Activated CD4-positive, alpha-beta T cell treated with anti-CD3 and anti-CD28 coated beads, Interleukin-2, Interleukin-6, amounts not matched to agents 100 ng/mL and 50 ng/mL, durations not matched to agents 16 hours and 8 hours (primary cell): ENCODE results near the gene RIT1.

Source experiments
- DNase-seq: peaks from one replicate; pipeline ENCODE4 v3.0.0-alpha.2; 2020

RIT1 gene

DNA sequence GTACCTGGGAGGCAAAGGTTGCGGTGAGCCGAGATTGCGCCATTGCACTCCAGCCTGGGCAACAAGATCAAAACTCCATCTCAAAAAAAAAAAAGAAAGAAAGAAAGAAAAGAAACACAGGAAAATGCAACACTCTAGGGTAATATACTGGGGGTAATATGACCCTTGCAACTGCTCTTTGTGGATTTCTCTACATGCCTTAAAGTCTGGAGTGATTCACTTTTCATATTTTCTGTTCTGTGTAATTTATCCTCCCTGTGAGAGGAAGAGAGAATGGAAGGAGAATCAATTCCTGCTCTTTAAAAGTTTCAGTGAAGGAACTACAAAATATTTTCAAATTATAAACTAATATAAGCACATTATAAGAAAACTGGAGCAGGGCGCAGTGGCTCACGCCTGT lies 22.7 kb downstream of the RIT1 start:
- DNase-seq: no peak

DNA sequence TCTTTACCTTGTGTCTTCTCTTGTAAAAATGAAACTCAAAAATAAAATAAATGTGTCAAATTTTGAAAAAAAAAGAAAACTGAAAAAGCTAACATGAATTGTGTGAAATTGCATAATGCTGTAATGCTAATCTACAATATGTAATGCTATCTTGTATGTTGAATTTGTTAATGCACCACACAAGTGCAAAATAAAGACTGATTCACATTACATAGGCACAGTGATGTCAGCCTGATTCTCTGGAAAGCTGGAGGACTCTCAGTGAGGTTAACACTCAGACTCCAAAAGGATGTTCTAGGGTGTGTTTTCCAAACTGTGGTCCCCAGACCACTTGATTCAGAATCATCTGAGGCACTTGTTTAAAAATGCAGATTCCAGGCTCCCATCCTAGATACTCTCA lies 26.2 kb downstream of the RIT1 start:
- DNase-seq: no peak

DNA sequence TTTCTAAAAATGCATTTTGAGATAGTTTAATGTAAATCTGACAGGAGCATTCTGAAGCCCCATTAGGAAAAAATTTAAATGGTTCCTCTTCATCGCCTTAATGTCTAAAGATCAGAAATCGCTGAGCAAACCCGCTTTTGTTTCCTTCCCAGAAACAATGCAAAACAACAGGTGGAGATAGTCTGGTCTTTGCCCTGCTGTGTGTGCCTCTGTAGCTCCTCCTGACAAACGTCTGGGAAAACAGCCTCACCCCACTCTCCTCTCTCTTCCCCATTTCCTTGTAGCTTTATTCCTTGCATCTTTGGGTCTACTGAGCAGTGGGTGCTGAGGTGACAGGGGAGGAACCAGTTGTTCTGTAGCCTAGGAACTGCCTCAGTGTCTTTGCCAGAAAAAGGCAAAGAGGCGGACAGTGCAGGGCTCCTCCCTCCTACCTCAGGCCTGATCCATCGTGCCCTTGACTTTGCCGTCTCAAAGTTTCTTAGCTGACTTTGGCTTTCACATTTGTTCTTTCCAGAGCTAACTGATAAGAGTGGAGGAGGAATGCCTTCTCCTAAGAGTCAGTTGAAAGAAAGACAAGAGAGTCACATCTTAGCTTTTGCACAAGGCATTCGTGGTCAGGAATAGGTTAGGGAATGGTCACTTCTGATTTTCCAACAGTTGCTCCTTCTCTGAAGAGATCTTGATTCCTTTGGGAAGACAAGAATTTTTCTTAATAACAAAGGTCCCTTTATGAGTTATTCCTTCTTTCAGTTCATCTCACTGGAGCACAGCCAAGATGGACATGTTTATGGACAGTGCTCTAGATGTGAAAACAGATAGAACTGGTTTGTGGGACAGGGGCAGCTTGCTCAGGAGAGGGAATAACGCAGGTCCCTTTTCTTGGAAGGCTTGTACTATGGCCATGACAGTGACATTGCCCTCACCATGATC lies 26.9 kb downstream of the RIT1 start:
- DNase-seq: no peak

DNA sequence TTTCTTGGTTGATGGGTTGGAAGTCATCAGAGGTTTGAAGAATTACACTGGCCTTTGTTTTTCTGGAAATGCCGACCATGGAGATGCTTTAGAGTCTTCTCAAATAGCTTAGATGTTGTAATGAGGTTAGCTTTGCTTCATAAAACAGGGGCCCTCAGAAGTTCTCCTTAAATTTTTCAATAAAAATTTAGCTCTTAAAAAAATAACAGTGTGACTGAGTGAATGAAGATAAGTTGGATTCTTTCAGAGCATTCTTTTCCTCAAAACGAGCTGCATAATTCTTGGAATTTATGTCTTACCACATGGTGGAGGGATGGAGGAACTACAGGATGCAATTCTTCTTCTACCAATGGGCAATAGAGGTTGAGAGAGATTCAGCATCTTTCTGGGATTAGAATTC lies 28.4 kb downstream of the RIT1 start:
- DNase-seq: no peak

DNA sequence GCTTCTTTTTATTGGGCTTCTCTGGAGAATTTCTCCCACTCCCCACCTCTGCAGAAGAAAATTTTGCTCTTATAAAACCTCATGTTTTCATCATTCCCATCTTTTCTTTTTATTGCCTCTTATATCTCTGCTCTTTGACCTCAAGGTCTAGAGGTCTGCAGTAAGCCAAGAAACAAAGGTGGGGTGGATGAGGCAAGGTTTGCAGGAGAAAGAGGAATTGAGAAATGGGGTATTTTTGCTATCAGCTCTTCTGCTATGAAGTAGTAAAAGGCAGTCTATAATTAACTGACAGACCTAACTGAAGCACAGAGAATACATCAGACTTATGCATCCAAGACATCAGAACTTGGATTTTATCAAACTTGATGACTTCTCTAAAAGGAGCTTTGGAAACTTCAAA lies 28.9 kb downstream of the RIT1 start:
- no peak for DNase-seq

DNA sequence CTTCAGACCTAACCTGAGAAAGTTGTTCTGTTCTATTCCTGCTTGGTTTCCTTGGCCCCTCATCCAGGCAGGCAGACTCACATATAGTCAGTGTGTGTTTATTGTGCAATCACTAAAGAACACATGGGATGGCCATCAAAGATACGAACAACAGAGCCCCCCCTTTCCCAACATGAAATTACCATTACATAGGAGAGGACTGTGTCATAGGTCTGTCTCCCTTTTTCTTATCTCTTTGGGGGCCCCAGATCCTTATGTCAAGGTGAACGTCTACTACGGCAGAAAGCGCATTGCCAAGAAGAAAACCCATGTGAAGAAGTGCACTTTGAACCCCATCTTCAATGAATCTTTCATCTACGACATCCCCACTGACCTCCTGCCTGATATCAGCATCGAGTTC lies 30.2 kb downstream of the RIT1 start:
- no peak for DNase-seq

DNA sequence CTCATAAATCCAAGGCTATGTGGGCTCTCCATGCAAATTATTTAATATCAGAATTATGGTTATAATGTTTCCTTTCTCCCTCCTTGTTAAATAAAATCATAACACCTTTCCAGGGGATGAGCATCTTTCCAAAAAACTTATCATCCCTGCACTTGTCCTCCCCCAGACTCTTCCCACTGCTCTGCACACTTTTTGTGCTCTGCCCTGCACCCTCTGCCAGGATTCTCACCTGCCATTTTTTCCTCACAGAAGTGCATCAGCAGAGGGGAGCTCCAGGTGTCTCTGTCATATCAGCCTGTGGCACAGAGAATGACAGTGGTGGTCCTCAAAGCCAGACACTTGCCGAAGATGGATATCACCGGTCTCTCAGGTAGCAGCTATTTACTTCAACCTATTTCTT lies 30.9 kb downstream of the RIT1 start:
- DNase-seq: no peak

DNA sequence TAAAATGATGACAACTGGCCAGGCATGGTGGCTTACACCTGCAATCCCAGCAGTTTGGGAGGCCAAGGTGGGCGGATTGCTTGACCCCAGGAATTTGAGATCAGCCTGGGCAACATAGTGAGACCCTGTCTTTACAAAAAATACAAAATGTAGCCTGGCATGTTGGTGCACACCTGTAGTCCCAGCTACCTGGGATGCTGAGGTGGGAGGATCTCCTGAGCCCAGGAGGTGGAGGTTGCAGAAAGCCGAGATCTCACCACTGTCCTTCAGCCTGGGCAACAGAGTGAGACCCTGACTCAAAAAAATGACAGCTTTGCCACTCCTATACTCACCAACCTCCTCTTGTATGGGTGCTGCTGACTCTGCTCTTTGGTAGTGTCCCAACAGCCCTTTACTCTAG lies 33.2 kb downstream of the RIT1 start:
- no peak for DNase-seq

DNA sequence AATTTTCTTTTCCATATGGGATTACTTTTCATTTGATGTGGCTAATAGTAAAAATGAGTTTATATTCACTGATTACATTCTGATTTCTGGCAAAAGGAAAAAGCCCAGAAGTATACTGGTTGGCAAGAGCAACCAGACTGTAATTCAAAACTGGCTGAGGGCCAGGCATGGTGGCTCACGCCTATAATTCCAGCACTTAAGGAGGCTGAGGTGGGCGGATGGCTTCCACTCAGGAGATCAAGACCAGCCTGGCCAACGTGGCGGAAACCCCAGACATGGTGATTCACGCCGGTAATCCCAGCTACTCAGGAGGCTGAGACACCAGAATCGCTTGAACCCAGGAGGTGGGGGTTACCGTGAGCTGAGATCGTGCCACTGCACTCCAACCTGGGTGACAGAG lies 37.3 kb downstream of the RIT1 start:
- DNase-seq: no peak

DNA sequence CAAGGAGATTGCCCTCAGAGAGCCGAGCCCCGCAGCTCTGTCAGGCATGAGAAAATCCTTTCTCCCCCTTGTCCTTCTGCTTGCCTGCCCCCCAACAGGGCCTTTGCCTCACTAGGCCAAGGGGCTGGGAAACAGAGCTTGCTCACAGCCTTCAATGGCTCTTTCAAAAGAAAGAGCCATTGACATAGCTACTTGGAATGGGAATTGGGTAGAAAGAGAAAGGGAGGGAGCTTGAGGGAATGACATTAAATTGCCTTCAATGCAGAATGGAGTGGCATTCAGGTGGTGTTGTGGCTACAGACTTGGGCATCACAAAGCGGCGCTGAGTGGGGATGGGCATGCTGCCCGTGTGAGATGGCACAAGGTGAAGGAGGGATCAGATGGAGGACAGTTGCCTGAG lies 38.6 kb downstream of the RIT1 start:
- DNase-seq: no peak

DNA sequence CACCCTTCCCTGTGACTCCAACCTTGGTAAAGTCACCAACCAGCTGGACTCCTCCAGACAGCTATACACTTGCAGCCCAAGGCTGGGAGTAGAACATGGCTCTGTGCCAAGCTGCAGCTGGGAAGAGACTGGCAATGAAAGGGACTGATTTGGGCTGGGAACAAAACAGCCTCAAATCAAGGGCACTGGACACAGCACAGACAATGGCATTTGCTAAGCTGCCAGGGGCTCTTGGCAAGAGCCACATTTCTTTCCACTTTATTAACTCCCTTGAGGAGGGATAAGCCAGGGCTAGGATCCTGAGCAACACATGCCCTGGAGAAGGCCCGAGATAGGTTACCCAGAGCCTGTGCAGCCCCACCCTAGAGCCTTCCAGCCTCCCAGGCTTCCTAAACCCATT lies 39.8 kb downstream of the RIT1 start:
- DNase-seq: no peak

DNA sequence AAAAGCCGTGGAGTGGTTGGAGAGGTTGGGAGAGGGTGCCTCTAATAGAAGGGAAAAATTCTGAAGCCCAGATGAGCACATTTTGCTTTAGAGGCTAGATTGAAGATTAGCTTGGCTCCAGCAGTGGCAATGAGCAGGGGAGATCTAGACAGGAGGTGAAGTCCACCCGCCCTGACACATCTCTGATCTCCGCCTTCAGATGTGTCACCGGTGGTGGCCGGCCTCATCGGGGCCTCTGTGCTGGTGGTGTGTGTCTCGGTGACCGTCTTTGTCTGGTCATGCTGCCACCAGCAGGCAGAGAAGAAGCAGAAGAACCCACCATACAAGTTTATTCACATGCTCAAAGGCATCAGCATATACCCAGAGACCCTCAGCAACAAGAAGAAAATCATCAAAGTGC lies 43.4 kb downstream of the RIT1 start:
- no peak for DNase-seq

DNA sequence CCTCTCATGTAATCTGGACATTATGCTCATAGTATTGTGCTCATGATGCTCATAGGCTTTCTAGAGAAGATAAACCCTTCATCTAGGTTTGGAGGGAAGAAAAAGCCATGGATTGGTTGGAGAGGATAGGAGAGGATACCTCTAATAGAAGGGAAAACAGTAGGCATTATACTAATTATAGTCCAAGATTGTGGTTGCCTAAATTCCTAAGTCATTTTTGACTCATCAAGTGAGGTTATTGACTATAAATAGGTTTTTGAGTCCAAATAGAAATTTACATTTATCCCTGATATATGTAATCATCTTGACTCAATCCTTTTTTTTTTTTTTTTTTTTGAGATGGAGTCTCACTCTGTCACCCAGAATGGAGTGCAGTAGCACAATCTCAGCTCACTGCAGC lies 46.8 kb downstream of the RIT1 start:
- no peak for DNase-seq

DNA sequence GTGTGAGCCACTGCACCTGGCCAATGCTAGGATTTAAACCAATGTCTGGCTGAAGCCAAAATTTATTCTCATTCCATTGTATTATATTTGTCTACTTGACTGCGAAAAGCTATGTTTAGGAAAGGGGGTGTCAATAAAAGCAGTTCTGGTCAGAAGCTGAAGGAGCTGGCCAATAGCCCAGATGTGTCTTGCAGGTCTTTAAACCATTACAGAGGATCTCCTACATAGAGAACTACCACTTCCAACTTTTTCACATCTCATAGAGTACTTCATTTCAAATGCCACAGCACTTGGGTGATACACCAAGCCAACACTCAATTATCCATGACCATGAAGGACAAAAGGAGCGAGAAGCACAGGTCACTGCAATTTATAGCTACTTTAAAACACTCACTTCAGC lies 49.3 kb downstream of the RIT1 start:
- DNase-seq: no peak

DNA sequence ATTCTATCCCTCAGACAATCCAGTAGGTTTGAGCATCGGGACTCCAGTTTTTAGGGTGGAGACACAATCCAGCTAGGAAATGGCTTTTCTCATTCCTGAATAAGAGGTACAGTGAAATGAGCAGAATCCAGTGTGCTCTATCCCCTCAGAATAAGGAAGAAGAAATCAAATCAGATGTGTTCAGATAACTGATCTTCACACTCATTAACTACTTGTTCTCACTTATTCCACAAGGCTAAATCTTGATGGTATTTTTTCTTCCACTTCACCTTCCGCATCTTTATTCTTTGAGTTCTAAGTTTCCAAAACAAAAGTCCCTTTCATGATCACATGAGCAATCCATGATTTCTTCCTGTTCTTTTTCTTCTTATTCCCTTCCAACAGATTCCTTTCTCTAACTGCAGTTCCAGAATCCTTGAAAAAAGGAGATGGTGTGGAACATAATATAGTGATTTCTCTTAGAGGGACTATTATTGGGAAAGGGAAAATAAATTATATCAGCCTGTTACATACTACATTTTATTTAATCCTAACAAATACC lies 50.1 kb downstream of the RIT1 start:
- DNase-seq: no peak

DNA sequence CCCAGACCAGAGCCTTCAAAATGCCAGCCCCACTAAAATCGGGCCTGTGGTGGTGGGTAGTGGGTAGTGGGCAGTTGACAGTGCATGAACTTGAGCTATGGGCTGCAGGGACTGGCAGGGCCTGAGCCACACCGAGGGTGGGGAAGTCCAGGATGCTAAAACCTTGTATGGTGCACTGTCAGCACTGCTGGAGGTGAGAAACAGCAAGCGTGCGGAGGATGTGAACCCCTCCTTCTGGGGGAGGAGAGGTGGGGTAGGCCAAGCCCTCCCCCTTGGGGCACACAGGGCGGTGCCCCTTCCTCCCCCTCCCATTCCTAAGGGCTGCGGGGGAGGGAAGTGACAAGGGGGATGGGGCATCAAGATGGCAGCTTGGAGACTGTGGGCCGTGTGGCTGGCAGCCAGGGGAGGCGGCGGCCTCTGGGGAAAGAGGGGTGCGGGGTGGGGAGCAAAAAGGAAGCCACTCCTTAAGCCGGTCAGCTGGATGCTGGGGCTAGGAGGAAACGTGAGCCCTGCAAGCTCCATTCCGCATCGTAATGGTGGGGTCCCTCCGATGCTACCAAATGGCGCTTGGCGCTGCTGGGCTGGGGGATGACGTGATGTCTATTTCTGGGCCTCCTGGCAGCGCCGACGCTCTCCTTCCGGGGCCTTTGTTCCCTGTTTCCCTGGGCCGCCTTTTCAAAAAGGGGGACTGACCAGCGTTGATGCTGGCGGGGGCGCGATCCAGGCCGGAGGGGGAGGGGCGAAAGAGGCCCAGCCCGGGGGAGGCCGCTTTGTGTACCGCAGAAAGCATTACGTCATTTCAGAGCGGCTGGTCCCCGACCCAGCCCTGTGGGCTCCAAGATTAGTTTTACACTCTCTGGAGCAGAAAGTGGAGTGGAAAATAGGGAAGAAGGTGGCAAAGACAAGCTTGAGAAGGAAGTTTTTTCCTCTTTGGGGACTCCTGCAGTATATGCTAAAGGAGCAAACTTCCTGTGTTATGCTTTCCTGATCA lies 51.0 kb downstream of the RIT1 start:
- peak; percentile 84 for DNase-seq

DNA sequence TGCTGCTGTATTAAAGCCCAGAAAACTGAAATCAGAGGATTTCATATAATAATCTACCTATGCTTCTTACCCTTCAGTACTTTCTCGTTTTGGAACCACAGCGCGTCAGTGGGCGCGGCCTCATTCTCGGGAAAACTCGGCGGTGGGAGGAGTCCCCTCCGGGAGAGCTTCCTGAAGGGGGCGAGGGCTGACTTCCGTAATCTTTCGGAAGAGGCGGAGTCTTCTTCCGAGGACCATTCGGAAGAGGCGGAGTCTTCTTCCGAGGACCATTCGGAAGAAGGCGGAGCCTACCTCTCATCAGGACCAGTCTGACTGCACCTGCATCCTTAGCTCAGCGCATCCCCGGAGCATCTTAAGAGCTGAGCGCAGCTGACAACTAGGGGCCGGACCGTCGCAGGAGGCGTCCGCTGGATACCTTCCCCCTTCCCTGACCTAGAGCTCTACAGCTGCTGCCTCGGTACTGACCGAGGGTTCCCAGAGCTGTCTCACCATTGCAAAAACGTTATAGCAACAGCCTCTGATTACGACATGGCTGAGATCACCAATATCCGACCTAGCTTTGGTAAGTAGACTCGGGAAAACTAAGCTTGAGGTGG lies 51.8 kb downstream of the RIT1 start, which contains the start of gene SYT11:
Gene SYT11 (plus strand): TSS at position 334 of the 596 bp plus-strand sequence. CDS start 195 bp downstream, at position 529.
- DNase-seq: peak; percentile 98

DNA sequence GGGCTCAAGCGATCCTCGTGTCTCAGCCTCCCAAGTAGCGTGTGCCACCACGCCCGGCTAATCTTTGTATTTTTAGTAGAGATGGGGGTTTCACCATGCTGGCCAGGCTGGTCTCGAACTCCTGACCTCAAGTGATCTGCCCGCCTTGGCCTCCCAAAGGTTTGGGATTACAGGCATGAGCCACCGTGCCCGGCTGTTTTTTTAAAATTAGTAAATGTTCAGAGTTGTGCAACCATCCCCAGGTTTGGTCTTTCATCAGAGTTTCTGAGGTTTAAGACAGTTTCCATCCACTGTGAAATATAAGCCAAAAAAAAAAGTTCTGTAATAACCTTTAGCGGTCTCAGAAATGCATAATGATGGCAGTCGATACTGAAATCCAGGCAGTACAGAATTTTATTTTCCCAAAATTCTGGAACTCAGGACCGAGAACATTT lies 52.3 kb downstream of the RIT1 start:
- DNase-seq: peak; percentile 41

DNA sequence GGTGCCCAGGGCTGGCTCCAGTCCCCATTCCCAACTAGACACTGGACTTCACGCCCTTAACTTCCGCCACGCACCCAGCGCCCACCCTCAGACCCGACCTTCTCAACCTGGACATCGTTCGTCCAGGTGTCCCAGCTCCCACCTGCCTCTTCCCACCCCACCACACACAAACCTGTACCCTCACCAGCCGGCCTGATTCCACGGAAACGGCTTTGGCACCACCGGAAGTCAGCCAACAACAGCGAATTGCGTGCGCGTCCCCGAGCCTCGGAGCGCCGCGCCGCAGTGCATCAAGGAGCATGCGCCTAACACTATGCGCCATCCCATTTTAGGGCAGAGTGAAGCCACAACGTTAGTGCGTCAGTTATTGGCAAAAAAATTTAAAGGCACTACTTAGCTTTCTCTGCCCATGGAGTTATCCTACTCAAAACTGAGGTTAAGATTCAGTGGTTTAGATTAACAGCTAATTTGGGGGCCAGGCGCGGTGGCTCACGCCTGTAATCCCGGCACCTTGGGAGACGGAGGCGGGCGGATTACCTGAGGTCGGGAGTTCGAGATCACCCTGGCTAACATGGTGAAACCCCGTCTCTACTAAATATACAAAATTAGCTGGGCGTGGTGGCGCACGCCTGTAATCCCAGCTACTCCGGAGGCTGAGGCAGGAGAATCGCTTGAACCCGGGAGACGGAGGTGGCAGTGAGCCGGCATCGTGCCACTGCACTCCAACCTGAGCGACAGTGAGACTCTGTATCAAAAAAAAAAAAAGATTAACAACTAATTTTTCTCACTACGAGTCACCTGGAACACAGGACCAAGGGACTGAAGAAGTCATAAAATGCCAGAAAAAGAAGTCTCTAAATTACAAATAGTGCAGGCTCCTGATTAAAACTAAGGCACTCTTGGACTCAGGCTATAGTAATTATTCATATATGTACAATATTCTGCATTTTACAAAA lies 53.9 kb downstream of the RIT1 start, which contains the start of gene GON4L:
Gene GON4L (minus strand): TSS at position 240 of the 956 bp plus-strand sequence. CDS start 3,434 bp downstream, outside the sequence.
- peak; percentile 94 for DNase-seq

DNA sequence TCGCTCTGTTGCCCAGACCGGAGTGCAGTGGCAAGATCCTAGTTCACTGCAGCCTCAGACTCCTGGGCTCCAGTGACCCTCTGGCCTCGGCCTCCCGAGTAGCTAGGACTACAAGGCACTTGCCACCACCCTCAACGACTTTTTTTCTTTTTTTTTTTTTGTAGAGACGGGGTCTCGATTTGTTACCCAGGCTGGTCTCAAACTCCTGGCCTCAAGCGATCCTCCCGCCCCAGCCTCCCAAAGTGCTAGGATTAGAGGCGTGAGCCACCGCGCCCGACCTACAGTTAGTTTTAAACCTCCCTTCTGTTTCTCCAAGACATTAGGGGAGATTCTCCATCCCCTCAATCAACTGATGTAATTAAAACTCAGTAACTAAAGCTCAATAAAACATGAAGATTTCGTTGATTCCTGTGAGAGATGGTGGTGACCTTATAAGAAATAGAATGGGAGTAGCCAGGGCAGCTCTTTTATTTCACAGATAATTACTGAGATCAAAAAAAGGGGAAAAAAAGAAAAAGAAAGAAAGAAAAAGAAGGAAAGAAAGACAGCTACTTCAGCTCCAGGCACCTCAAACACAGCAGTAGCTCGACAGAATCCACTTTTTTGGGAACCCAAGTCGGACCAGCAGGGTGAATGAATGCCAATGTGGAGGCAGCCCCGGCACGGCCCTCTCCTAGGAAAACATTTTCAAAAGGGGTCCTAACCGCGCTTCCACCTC lies 54.7 kb downstream of the RIT1 start:
- no peak for DNase-seq

DNA sequence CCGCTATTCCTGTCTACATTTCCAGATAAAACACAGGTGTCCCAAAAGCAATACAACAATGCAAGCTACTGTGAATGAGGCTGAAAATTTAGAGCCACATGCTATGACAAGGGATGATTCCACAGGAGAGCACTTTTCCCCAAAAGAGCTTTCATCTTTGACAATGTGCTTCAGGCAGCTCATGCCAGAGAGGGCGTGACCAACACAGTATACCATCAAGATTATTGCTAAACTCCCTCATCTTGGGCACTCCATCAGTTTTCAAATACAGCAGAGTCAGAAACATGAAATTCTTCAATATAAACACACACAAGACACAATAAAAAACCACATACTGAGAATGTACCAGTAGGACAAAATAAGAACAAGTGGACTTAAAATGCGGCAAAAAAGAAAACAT lies 60.8 kb downstream of the RIT1 start:
- no peak for DNase-seq
